GM12874 (cell line): ENCODE data around the gene PAK5.

Experiments used
- TF ChIP-seq, protein P1 (sequence below): IDR thresholded peaks from 2 replicates; pipeline ENCODE4 v1.5.1; 2011; ENCODE audit warnings: low read depth, mild to moderate bottlenecking, control low read depth, low read length, moderate library complexity; ENCODE audit not compliant: insufficient read depth

PAK5 gene

DNA sequence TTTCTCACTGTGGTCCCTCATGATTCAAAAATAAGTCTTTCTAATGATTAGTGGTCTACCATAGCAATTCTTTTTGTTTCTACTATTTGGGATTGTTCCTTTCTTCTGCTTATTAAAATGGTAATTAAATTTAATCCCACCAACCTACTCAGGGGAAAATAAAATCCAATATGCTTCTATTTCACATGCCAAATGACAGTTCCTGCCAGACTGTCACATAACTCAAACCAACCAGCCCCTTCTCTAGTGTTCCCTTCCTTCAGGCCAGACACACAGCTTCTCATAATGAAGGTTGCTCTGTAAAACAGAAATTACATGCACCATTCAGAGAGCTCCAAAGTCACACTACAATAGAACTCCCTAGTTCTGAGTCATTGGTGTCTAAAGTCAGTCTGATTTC, 23.2 kb downstream of the PAK5 start:
- TF ChIP-seq, protein P1, sequence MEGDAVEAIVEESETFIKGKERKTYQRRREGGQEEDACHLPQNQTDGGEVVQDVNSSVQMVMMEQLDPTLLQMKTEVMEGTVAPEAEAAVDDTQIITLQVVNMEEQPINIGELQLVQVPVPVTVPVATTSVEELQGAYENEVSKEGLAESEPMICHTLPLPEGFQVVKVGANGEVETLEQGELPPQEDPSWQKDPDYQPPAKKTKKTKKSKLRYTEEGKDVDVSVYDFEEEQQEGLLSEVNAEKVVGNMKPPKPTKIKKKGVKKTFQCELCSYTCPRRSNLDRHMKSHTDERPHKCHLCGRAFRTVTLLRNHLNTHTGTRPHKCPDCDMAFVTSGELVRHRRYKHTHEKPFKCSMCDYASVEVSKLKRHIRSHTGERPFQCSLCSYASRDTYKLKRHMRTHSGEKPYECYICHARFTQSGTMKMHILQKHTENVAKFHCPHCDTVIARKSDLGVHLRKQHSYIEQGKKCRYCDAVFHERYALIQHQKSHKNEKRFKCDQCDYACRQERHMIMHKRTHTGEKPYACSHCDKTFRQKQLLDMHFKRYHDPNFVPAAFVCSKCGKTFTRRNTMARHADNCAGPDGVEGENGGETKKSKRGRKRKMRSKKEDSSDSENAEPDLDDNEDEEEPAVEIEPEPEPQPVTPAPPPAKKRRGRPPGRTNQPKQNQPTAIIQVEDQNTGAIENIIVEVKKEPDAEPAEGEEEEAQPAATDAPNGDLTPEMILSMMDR = no peak

DNA sequence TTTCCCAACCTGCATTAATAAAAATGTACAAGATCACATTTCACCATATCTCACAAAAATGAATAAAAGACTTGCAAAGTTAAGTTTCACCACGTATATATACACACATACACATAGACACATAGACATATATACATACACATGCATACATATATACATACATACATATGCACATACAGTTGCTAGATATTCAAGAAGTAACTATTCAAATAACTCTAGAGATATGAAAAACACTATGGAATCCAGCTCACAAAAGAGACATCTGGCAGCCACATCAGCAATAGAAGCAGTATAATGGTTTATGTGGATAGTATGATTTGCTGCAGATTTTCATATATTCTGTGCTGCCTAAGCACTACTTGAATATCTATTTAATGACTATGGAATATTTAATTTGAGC, 28.1 kb downstream of the PAK5 start:
- TF ChIP-seq, protein P1 = no peak

DNA sequence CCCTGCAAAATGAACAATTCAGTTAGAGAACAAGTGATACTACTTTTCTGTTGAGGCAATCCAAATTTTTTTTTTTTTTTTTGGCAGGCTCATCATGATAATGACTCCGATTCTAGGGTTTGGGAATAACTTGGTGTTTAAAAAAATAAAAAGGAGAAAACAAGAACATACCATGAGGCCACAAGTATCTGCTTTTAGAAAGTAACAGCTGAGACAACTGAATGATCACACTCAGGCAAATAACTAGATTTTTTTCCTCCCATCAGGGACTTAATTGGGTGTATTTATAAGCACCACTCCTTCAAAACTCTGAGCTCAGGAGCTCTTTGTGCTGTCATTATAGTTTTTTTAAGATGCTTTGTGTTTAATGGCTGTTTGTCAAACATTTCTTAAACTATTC, 29.6 kb downstream of the PAK5 start:
- TF ChIP-seq, protein P1 = no peak

DNA sequence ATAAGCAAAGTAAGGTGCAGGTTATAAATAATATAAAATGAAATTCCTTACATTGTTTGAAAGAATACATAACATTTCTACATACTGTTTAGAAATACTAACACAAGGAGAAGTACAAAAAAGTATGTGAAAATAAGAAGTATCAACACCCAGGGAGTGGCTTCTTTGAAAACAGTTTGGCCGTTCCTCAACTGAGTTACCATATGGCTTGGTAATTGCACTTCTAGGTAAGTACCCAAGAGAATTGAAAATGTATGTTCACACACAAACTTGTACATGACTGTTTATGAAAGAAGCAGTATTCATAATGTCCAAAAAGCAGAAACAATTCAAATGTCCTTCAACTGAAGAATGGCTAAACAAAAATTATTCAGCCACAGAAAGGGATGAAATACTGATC, 30.7 kb downstream of the PAK5 start:
- TF ChIP-seq, protein P1 = no peak

DNA sequence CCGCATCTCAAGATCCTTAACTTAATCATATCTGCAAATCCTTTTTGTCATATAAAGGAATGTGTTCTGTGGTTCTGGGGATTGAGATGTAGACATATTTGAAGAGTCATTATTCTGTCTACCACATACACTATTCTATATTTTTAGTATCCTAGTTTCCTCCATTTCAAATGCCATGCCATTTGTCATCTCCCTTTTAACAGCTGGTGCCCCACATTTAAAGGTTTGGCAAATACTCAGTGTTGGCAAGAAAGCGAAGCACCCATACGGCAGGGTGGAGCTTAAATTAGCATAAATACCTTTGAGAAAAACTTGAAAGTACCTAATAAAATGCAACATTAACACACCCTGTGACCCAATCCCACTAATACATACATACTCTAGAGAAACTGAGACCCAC, 31.7 kb downstream of the PAK5 start:
- TF ChIP-seq, protein P1 = no peak

DNA sequence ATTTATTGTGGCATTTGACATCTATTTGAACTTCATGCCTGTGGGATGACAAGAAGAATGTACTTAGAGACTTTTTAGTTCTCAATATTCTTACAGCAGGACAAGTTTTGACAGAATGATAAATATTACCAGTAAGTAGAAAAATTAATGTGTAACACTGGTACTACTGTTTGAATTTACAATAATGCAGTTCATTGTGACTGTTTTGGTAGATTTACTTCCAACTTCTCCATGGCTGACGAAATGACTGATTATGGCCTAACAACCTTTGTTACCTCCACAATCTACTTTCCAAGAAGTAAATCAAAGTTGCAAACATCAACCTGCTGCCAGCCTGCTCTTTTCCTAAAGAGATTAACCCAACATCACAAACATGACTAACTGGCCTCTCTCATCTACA, 38.5 kb downstream of the PAK5 start:
- TF ChIP-seq, protein P1 = no peak

DNA sequence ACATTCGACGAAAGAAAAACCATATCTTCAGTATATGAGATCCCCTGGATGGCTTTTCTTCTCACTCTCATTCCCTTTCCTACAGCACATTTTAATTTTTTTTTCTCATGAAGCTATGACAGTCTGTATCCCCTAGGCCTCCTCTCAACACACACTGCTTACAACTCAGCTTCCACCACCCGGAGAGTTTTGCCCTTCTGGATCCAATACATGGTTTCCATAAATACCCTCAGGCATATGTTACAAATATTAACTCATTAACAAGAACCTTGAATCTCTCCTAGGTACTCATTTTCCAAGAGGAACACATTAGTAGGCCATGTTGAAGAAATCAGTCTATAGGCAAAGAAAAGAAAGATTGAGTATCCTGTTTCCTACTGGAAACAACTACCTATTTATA, 44.0 kb downstream of the PAK5 start:
- TF ChIP-seq, protein P1 = no peak

DNA sequence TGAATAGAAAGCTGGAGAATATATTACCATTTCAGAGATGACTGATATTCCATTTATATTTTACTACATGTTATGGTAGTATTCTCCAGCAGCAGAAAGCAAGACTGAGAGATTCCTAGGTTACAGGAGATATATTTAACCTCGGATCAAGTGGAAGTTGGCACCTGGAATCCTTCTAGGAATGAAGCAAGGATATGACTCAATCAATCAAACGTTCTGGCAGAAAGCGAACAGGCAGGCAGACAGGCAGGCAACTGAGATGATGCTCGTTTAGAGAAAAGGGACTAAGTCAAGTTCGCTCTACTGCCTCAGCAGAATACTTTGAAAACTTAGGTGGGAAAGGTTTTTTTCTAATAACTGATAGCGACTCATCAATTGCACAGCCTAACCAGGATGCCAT, 46.2 kb downstream of the PAK5 start:
- TF ChIP-seq, protein P1 = no peak
